OCI-LY1 (cell line): Measurements from ENCODE around the gene SV2B.

Experiments
- EZH2 ChIP-seq: fragments of 200-600 bp; sonication (generic), shearing (Covaris generic); IDR thresholded peaks from 2 replicates; pipeline ENCODE4 v1.8.0; 2017; ENCODE audit warnings: borderline replicate concordance, mixed run types, mild to moderate bottlenecking, antibody characterized with exemption, low read length, moderate library complexity, mixed read lengths
- TF ChIP-seq, protein P1 (sequence below): fragments of 200-600 bp; sonication (generic), shearing (Covaris generic); IDR thresholded peaks from 2 replicates; pipeline ENCODE4 v1.5.1; 2017; ENCODE audit warnings: mild to moderate bottlenecking, antibody characterized with exemption, low read length, moderate library complexity, mixed read lengths

DNA sequence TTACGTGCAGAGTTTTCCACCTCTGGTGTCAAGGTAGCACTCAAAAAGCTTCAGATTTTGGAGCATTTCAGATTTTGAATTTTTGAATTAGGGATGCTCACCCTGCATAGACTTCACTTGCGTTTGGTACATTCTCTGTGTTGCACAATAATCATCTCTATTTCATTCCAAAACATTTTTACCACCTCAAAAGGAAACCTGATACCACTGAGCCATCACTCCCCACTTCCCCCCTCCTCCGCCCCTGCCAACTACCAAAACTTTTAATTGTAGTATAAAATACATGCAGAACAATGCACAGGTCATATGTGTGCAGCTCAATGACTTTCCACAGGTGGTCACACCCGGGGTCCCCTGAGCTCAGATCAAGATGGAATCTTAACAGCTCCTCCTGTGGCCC is 208.8 kb downstream of the SV2B start:
- TF ChIP-seq, protein P1, sequence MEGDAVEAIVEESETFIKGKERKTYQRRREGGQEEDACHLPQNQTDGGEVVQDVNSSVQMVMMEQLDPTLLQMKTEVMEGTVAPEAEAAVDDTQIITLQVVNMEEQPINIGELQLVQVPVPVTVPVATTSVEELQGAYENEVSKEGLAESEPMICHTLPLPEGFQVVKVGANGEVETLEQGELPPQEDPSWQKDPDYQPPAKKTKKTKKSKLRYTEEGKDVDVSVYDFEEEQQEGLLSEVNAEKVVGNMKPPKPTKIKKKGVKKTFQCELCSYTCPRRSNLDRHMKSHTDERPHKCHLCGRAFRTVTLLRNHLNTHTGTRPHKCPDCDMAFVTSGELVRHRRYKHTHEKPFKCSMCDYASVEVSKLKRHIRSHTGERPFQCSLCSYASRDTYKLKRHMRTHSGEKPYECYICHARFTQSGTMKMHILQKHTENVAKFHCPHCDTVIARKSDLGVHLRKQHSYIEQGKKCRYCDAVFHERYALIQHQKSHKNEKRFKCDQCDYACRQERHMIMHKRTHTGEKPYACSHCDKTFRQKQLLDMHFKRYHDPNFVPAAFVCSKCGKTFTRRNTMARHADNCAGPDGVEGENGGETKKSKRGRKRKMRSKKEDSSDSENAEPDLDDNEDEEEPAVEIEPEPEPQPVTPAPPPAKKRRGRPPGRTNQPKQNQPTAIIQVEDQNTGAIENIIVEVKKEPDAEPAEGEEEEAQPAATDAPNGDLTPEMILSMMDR = no peak
- TF ChIP-seq EZH2 = no peak
